H1 (cell line): ENCODE data around the gene THEMIS. TPM values are rescaled to one million over a fixed set of nuclear protein-coding genes. Genes with fewer than 3 reads are reported as not detected.

Source experiments
- CTCF ChIA-PET: fragments of 300-600 bp; sonication (Branson Sonifier 250); formaldehyde crosslinking; loops from one replicate; lab custom pipeline; 2021; ENCODE audit not compliant: partially characterized antibody; lab: Charles Lee
- POLR2A ChIA-PET: fragments of 300-600 bp; sonication (Branson Sonifier 250); formaldehyde crosslinking; loops from one replicate; lab custom pipeline; 2021; ENCODE audit warnings: inconsistent platforms; ENCODE audit not compliant: partially characterized antibody; lab: Charles Lee
- DNase-seq, 2 experiments: peaks; one replicate each; pipeline versions ENCODE4 v3.0.0 to v3.0.0-alpha.2; 2010 to 2022; ENCODE audit warnings: low spot score in 2 of 2, low read depth in 1 of 2, mixed read lengths in 1 of 2
- FAIRE-seq: peaks from 2 replicates; lab custom pipeline; 2011; peaks lifted over from hg19 to GRCh38; lab: Jason Lieb, UNC
- H2AFZ ChIP-seq: 2 replicates; pipeline ENCODE4 v1.8.1; 2012; ENCODE audit warnings: low read length, inconsistent platforms
- H2AK5ac ChIP-seq: 2 replicates; pipeline ENCODE4 v1.6.1; 2013; ENCODE audit warnings: low read depth, low read length
- H2BK120ac ChIP-seq: replicated peaks from 2 replicates; pipeline ENCODE3; 2013; ENCODE audit warnings: low read depth, low read length, inconsistent platforms
- H2BK12ac ChIP-seq: 2 replicates; pipeline ENCODE4 v1.6.1; 2013; ENCODE audit warnings: low read depth, low read length
- H2BK15ac ChIP-seq: 2 replicates; pipeline ENCODE4 v1.6.1; 2013; ENCODE audit warnings: low read length
- H2BK20ac ChIP-seq: 2 replicates; pipeline ENCODE4 v1.6.1; 2013; ENCODE audit warnings: low read length
- H2BK5ac ChIP-seq: 2 replicates; pipeline ENCODE4 v1.6.1; 2013; ENCODE audit warnings: low read depth, low read length
- H3K14ac ChIP-seq: 2 replicates; pipeline ENCODE4 v1.6.1; 2013; ENCODE audit warnings: inconsistent platforms; ENCODE audit not compliant: insufficient read length
- H3K18ac ChIP-seq: 2 replicates; pipeline ENCODE4 v1.6.1; 2013; ENCODE audit warnings: low read length; ENCODE audit errors: extremely low read depth
- H3K23ac ChIP-seq: 2 replicates; pipeline ENCODE4 v1.6.1; 2013; ENCODE audit warnings: inconsistent platforms; ENCODE audit not compliant: insufficient read length
- H3K23me2 ChIP-seq: 2 replicates; pipeline ENCODE4 v1.6.1; 2013; ENCODE audit warnings: low read depth, low read length
- H3K27ac ChIP-seq: 2 replicates; pipeline ENCODE4 v1.6.1; 2011; ENCODE audit warnings: low read depth, low read length, inconsistent platforms
- H3K27me3 ChIP-seq, 4 experiments: replicated peaks in 1 of 4; 1 replicate in 1 of 4; 2 replicates in 3 of 4; pipeline versions ENCODE4 v1.6.1 to v1.8.1; 2011 to 2013; ENCODE audit warnings: low read length in 3 of 4, mild to moderate bottlenecking in 3 of 4, inconsistent platforms in 2 of 4, mixed read lengths in 2 of 4, moderate library complexity in 1 of 4; ENCODE audit not compliant: control insufficient read depth in 3 of 4, insufficient read depth in 3 of 4; ENCODE audit errors: extremely low read depth in 1 of 4
- H3K36me3 ChIP-seq, 4 experiments: 2 replicates each; pipeline versions ENCODE4 v1.6.1 to v1.8.1; 2011 to 2013; ENCODE audit warnings: mild to moderate bottlenecking in 4 of 4, low read length in 3 of 4, moderate library complexity in 2 of 4, control low read depth in 1 of 4, inconsistent platforms in 1 of 4; ENCODE audit not compliant: insufficient read depth in 4 of 4, control insufficient read depth in 2 of 4
- H3K4ac ChIP-seq: replicated peaks from 2 replicates; pipeline ENCODE3; 2013; ENCODE audit warnings: low read length, low read depth, mixed read lengths, inconsistent platforms; ENCODE audit not compliant: insufficient read length
- H3K4me1 ChIP-seq, 4 experiments: replicated peaks in 1 of 4; 1 replicate in 1 of 4; 2 replicates in 3 of 4; pipeline versions ENCODE4 v1.6.1 to v1.8.1; 2011 to 2013; ENCODE audit warnings: low read length in 3 of 4, inconsistent platforms in 2 of 4, mixed read lengths in 1 of 4; ENCODE audit not compliant: insufficient read depth in 4 of 4, control insufficient read depth in 3 of 4
- H3K4me2 ChIP-seq, 2 experiments: 2 replicates each; pipeline versions ENCODE4 v1.6.1 to v1.8.1; 2011 to 2013; ENCODE audit warnings: low read depth in 2 of 2, low read length in 2 of 2, control low read depth in 1 of 2, inconsistent platforms in 1 of 2, mild to moderate bottlenecking in 1 of 2; ENCODE audit not compliant: insufficient read depth in 1 of 2
- H3K4me3 ChIP-seq, 4 experiments: fragments of 200-600, 300-600 bp in 1 of 4; sonication (generic), shearing (Covaris generic), sonication (Bioruptor Twin) in 1 of 4; 2 replicates each; pipeline versions ENCODE4 v1.5.1 to v1.8.1; 2011 to 2016; ENCODE audit warnings: low read length in 4 of 4, low read depth in 3 of 4, control low read depth in 2 of 4, inconsistent platforms in 2 of 4, mild to moderate bottlenecking in 2 of 4, mixed read lengths in 1 of 4, moderate library complexity in 1 of 4; ENCODE audit not compliant: insufficient read depth in 2 of 4; ENCODE audit errors: extremely low read depth in 1 of 4
- H3K56ac ChIP-seq: replicated peaks from 2 replicates; pipeline ENCODE3; 2013; ENCODE audit warnings: low read depth, mild to moderate bottlenecking, mixed read lengths, low read length, inconsistent platforms; ENCODE audit not compliant: insufficient read length
- H3K79me1 ChIP-seq: 2 replicates; pipeline ENCODE4 v1.6.1; 2013; ENCODE audit warnings: low read depth, low read length, control low read depth
- H3K79me2 ChIP-seq, 2 experiments: 2 replicates each; pipeline versions ENCODE4 v1.6.1 to v1.8.1; 2012 to 2013; ENCODE audit warnings: low read length in 2 of 2, mild to moderate bottlenecking in 2 of 2, inconsistent platforms in 1 of 2; ENCODE audit not compliant: insufficient read depth in 2 of 2, control insufficient read depth in 1 of 2
- H3K9ac ChIP-seq, 4 experiments: replicated peaks in 1 of 4; 1 replicate in 1 of 4; 2 replicates in 3 of 4; pipeline versions ENCODE4 v1.6.1 to v1.8.1; 2011 to 2013; ENCODE audit warnings: low read depth in 3 of 4, low read length in 3 of 4, control low read depth in 2 of 4, mild to moderate bottlenecking in 2 of 4, moderate library complexity in 2 of 4, inconsistent platforms in 1 of 4; ENCODE audit errors: extremely low read depth in 1 of 4
- H3K9me3 ChIP-seq, 2 experiments: 2 replicates each; pipeline versions ENCODE4 v1.6.1 to v1.8.1; 2012 to 2013; ENCODE audit warnings: mild to moderate bottlenecking in 2 of 2, moderate library complexity in 2 of 2, control low read depth in 1 of 2, inconsistent platforms in 1 of 2, low read depth in 1 of 2, low read length in 1 of 2, mixed read lengths in 1 of 2; ENCODE audit not compliant: insufficient read depth in 2 of 2
- H4K20me1 ChIP-seq, 2 experiments: replicated peaks in 1 of 2; 2 replicates each; pipeline versions ENCODE3 to v1.8.1; 2011 to 2013; ENCODE audit warnings: inconsistent platforms in 2 of 2, low read length in 2 of 2, mild to moderate bottlenecking in 1 of 2; ENCODE audit not compliant: insufficient read depth in 2 of 2, control insufficient read depth in 1 of 2
- H4K5ac ChIP-seq: 2 replicates; pipeline ENCODE4 v1.6.1; 2013; ENCODE audit warnings: low read length, low read depth, mixed read lengths, inconsistent platforms; ENCODE audit not compliant: insufficient read length
- H4K8ac ChIP-seq: 2 replicates; pipeline ENCODE4 v1.8.0; 2013; ENCODE audit warnings: mild to moderate bottlenecking, moderate library complexity, low read length, inconsistent platforms; ENCODE audit not compliant: insufficient read depth; ENCODE audit errors: extremely low read depth
- H4K91ac ChIP-seq: replicated peaks from 2 replicates; pipeline ENCODE3; 2013; ENCODE audit warnings: low read length, mixed read lengths, inconsistent platforms; ENCODE audit not compliant: insufficient read length
- BCL11A ChIP-seq, 2 experiments: IDR thresholded peaks; one replicate each; pipeline ENCODE4 v1.6.1; 2011; ENCODE audit warnings: low read depth in 2 of 2, low read length in 2 of 2, mild to moderate bottlenecking in 2 of 2
- CBX8 ChIP-seq: fragments of 300-800, 300-1000 bp; sonication (generic); IDR thresholded peaks from 2 replicates; pipeline ENCODE4 v1.7.1; 2016; ENCODE audit warnings: low read depth, low read length, borderline replicate concordance
- CHD2 ChIP-seq: IDR thresholded peaks from 2 replicates; pipeline ENCODE4 v1.6.1; 2012; ENCODE audit warnings: low read length, improper control_type of control experiment
- FOSL1 ChIP-seq: IDR thresholded peaks from 2 replicates; pipeline ENCODE4 v1.6.1; 2011; ENCODE audit warnings: mild to moderate bottlenecking, low read depth, low read length, moderate library complexity; ENCODE audit not compliant: insufficient read depth
- GABPA ChIP-seq: IDR thresholded peaks from 2 replicates; pipeline ENCODE4 v1.6.1; 2011; ENCODE audit warnings: mild to moderate bottlenecking, low read length, moderate library complexity, borderline replicate concordance; ENCODE audit not compliant: insufficient read depth
- HDAC6 ChIP-seq: IDR thresholded peaks from one replicate; pipeline ENCODE4 v1.7.1; 2012; ENCODE audit warnings: low read depth, mild to moderate bottlenecking, inconsistent platforms, low read length, moderate library complexity
- JUN ChIP-seq: IDR thresholded peaks from 2 replicates; pipeline ENCODE4 v1.6.1; 2011; ENCODE audit warnings: low read depth, mild to moderate bottlenecking, improper control_type of control experiment, low read length
- JUND ChIP-seq: IDR thresholded peaks from 2 replicates; pipeline ENCODE4 v1.6.1; 2011; ENCODE audit warnings: mild to moderate bottlenecking, improper control_type of control experiment, low read length
- NANOG ChIP-seq: IDR thresholded peaks from 2 replicates; pipeline ENCODE4 v1.6.1; 2011; ENCODE audit warnings: low read length, low read depth, mild to moderate bottlenecking, inconsistent platforms; ENCODE audit not compliant: insufficient read depth, poor library complexity, severe bottlenecking
- RNF2 ChIP-seq: fragments of 200-900, 300-1000 bp; sonication (generic); IDR thresholded peaks from 2 replicates; pipeline ENCODE4 v1.7.1; 2016; ENCODE audit warnings: borderline replicate concordance, low read depth, mild to moderate bottlenecking, antibody characterized with exemption, low read length; ENCODE audit not compliant: poor library complexity, severe bottlenecking; ENCODE audit errors: missing control alignments
- SIN3A ChIP-seq, 2 experiments: IDR thresholded peaks in 1 of 2; conservative IDR thresholded peaks in 1 of 2; 2 replicates each; pipeline ENCODE4 v1.6.1; 2011 to 2012; ENCODE audit warnings: low read length in 2 of 2, improper control_type of control experiment in 1 of 2, low read depth in 1 of 2, mild to moderate bottlenecking in 1 of 2
- SIRT6 ChIP-seq: IDR thresholded peaks from one replicate; pipeline ENCODE4 v1.7.1; 2012; ENCODE audit warnings: low read length, inconsistent platforms
- SP2 ChIP-seq: IDR thresholded peaks from 2 replicates; pipeline ENCODE4 v1.6.1; 2012; ENCODE audit warnings: mild to moderate bottlenecking, low read length, inconsistent platforms
- TAF7 ChIP-seq: optimal IDR thresholded peaks from 2 replicates; pipeline ENCODE3; 2011; ENCODE audit warnings: low read depth, mild to moderate bottlenecking, inconsistent platforms, low read length, moderate library complexity, borderline replicate concordance
- TBP ChIP-seq: IDR thresholded peaks from 2 replicates; pipeline ENCODE4 v1.6.1; 2011; ENCODE audit warnings: low read depth, low read length, improper control_type of control experiment
- WGBS, 2 experiments: shearing (Covaris generic) in 1 of 2; methylation state at CpG; one replicate each; pipeline versions ENCODE4 v1.1.6 to v1.1.7; 2013 to 2015; ENCODE audit warnings: low lambda C conversion rate in 2 of 2, mixed read lengths in 2 of 2, inconsistent platforms in 1 of 2, low coverage in 1 of 2, missing lambda C conversion rate in 1 of 2; ENCODE audit not compliant: insufficient replicate concordance in 2 of 2, insufficient coverage in 1 of 2, insufficient read length in 1 of 2; ENCODE audit errors: extremely low coverage in 1 of 2, missing lambda C conversion rate in 1 of 2; 5-methylcytosine and 5-hydroxymethylcytosine counted together
- polyA plus RNA-seq, 7 experiments: library from polyadenylated mRNA; depleted of rRNA in 3 of 7; stranded (reverse) in 5 of 7; unstranded in 2 of 7; fragments of >200 nt in 5 of 7; fragments of 200-250 nt in 2 of 7; gene quantifications; 1 replicate in 5 of 7; 2 replicates in 1 of 7; 4 replicates in 1 of 7; pipeline versions ENCODE4 v1.2.1 to v1.2.3, GENCODE V29; 2011 to 2013; ENCODE audit warnings: missing spikeins in 2 of 7, mixed read lengths in 2 of 7
- total RNA-seq: library from RNA; stranded (reverse); fragmentation: NEBNext Ultra II Directional; extraction: Animal tissue kit (Norgen Biotek cat#: 25700); gene quantifications from 2 replicates; pipeline ENCODE4 v1.2.1, GENCODE V29; 2021

Gene THEMIS
- total and polyA plus RNA-seq, 2 of the 8 experiments (the other 6 are each of a cell fraction or from before 2014, with no cell fraction given): not detected

DNA sequence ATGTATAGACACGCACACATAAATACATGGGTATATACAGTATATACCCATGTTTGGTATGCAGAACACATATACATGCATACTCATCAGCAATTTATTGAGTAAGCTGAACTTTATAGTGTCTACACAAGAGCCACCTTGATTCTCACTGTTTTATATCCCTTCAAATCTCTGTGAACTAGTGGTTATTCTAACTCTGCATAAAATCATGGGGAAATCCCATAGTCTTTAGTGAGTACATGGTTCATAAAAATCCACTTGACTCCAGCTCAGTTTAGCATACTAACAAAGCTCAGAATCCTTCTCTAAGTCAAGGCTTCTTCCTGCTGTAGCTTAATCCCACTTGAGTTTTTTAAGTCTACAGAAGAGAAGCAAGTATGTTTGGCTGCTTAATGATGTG, 104.1 kb downstream of the THEMIS start:
- H3K56ac ChIP-seq: no peak overlapping the region
- H3K79me2 ChIP-seq: no peaks in the 10 kb centered on the region
- no peak overlapping the region for H3K14ac ChIP-seq
- no peaks in the 10 kb centered on the region for H4K20me1 ChIP-seq
- FAIRE-seq: no peak
- H2BK120ac ChIP-seq: no peak overlapping the region
- no peak overlapping the region for H3K4ac ChIP-seq
- H3K23me2 ChIP-seq: no peaks in the 10 kb centered on the region
- no peak overlapping the region for H2BK15ac ChIP-seq
- H3K18ac ChIP-seq: no peak overlapping the region
- H4K91ac ChIP-seq: no peak overlapping the region
- H2BK5ac ChIP-seq: no peak overlapping the region
- H3K4me3 ChIP-seq: no peak overlapping the region
- H2AK5ac ChIP-seq: no peak overlapping the region
- H3K79me1 ChIP-seq: no peaks in the 10 kb centered on the region
- H3K4me2 ChIP-seq: no peak overlapping the region
- no peaks in the 10 kb centered on the region for H3K27me3 ChIP-seq
- no peaks in the 10 kb centered on the region; a peak in 1 of 4 replicates for H3K9me3 ChIP-seq
- POLR2A ChIA-PET: no interaction called here
- no peak for DNase-seq
- no peak overlapping the region for H3K23ac ChIP-seq
- H3K27ac ChIP-seq: no peak overlapping the region
- no peak overlapping the region for H3K9ac ChIP-seq
- no peak overlapping the region for H2BK20ac ChIP-seq
- 95% methylated on average over 1 of the region's 1 CpG; no CpG with 5 or more reads in 1 of the 2 experiments for WGBS, 2 experiments
- H4K5ac ChIP-seq: no peak overlapping the region
- H3K4me1 ChIP-seq: no peaks in the 10 kb centered on the region
- no peak overlapping the region for H4K8ac ChIP-seq
- H3K36me3 ChIP-seq: no peaks in the 10 kb centered on the region
- no peak overlapping the region for H2AFZ ChIP-seq
- CTCF ChIA-PET: interaction anchor here (1.0 kb wide), 1 partner anchor 11 kb away, joined by 4 read pairs; no protein-coding TSS in a partner anchor
- H2BK12ac ChIP-seq: no peak overlapping the region
- TF ChIP-seq TAF7 (no peak), TBP (no peak), GABPA (no peak), SP2 (no peak), BCL11A (IDR thresholded peaks at IDR 0.05; ENCODE audit: low read depth in 2 of 2, low read length in 2 of 2) (no peak), FOSL1 (no peak), JUND (no peak), RNF2 (no peak), SIRT6 (no peak), JUN (no peak), NANOG (no peak), HDAC6 (no peak), SIN3A (conservative IDR thresholded peaks at IDR 0.05 in 1 of 2, IDR thresholded peaks at IDR 0.05 in 1 of 2; ENCODE audit: low read depth in 1 of 2, low read length in 2 of 2) (no peak), CHD2 (no peak), CBX8 (no peak)
